HG02973 (cell line): Measurements from ENCODE around the gene BRINP2.

Experiments
- ATAC-seq: cut with Tn5 transposase; IDR thresholded peaks from one replicate; pipeline ENCODE4 v1.9.1; 2021; ENCODE audit warnings: moderate library complexity; ENCODE audit not compliant: unreplicated experiment

BRINP2 gene

GRCh38 chr1:177257576-177257975 lies 86.8 kb downstream of the BRINP2 start:
- no peak for ATAC-seq

GRCh38 chr1:177270863-177271262 lies 100.1 kb downstream of the BRINP2 start:
- ATAC-seq: no peak

GRCh38 chr1:177273141-177273540 lies 102.4 kb downstream of the BRINP2 start:
- ATAC-seq: no peak

- no peak for ATAC-seq
Observed at GRCh38 chr1:177274687-177275211, 104.0 kb downstream of the BRINP2 start.

- no peak for ATAC-seq
Observed at GRCh38 chr1:177275736-177276135, 105.0 kb downstream of the BRINP2 start.

GRCh38 chr1:177278626-177279390 lies 108.0 kb downstream of the BRINP2 start:
- no peak for ATAC-seq

GRCh38 chr1:177281901-177282300 lies 111.1 kb downstream of the BRINP2 start:
- no peak for ATAC-seq

- no peak for ATAC-seq
Observed at GRCh38 chr1:177282976-177283375, 112.2 kb downstream of the BRINP2 start.

- ATAC-seq: no peak
Observed at GRCh38 chr1:177283380-177283779, 112.6 kb downstream of the BRINP2 start.

- no peak for ATAC-seq
Observed at GRCh38 chr1:177286396-177286795, 115.6 kb downstream of the BRINP2 start.

GRCh38 chr1:177287270-177287669 lies 116.5 kb downstream of the BRINP2 start:
- ATAC-seq: no peak

GRCh38 chr1:177287994-177288393 lies 117.2 kb downstream of the BRINP2 start:
- no peak for ATAC-seq

GRCh38 chr1:177289532-177289931 lies 118.8 kb downstream of the BRINP2 start:
- no peak for ATAC-seq

GRCh38 chr1:177300431-177300830 lies 129.7 kb downstream of the BRINP2 start:
- no peak for ATAC-seq

GRCh38 chr1:177301425-177302124 lies 130.8 kb downstream of the BRINP2 start:
- no peak for ATAC-seq

- ATAC-seq: no peak
Observed at GRCh38 chr1:177302357-177303044, 131.7 kb downstream of the BRINP2 start.

- ATAC-seq: no peak
Observed at GRCh38 chr1:177305040-177306018, 134.6 kb downstream of the BRINP2 start.

- no peak for ATAC-seq
Observed at GRCh38 chr1:177306019-177306415, 135.3 kb downstream of the BRINP2 start.

- ATAC-seq: no peak
Observed at GRCh38 chr1:177306981-177307380, 136.2 kb downstream of the BRINP2 start.

- ATAC-seq: no peak
Observed at GRCh38 chr1:177307771-177308170, 137.0 kb downstream of the BRINP2 start.
